HL-60/S4 treated with phorbol 12-myristate 13-acetate at 8.2 ng/mL for 4 days and 3 days (cell line): Measurements from ENCODE around the gene KRTAP4-12.
"Not testable (repeated sequence)": the region's sequence is repeated elsewhere in the genome, so short reads cannot be mapped to it uniquely, and the experiment has no call there.

ENCODE experiments used
- in situ Hi-C: fragments of 300-500 bp; cut with MboI; formaldehyde crosslinking; loops from 2 replicates; pipeline ENCODE4 v1.15.0; 2022; ENCODE audit warnings: low sequenced_read_pairs

KRTAP4-12 gene

DNA sequence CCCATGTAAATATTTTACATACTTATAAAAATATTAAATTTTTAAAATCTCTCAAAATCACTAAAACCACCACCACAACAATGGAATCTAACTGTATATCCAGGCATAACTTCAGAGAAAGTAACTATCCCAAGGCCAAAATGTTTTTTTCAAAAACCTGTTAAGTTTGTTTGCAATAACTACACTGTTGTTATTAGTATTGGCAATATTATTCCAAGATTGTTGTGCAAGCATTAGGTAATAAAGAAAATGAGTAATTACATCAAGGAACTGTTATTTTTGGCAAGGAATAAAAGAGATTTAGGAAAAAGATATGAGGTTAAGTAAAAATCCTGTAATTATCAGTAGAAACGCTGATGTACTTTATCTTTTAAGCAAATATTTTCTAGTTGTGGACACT is 3.4 kb upstream of the KRTAP4-12 start:
- in situ Hi-C loops, result no loop called here

DNA sequence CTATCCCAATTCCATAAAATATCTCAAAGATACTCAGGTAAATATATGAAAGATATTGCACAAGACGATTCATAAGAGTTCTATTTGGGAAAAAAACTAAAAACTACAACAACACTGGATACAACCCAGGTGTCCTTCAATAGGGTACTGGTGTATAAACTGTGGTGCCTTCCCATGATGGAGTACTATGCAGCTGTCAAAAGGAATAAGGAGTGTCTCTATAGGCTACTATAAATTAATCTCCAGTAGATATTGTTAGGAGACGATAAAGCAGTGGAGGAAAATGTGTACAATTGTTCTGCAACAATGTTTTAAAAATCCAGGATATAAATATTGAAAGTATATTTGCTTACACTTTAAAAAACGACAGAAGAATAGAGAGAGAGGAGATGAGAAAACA is 2.4 kb upstream of the KRTAP4-12 start:
- in situ Hi-C loops, result no loop called here

- in situ Hi-C loops, result no loop called here
Observed at GRCh38 chr17:41125064-41125463, 1.1 kb upstream of the KRTAP4-12 start.

GRCh38 chr17:41123292-41123990 is 541 bp downstream of the KRTAP4-12 start:
- in situ Hi-C loops, result not testable (repeated sequence)

DNA sequence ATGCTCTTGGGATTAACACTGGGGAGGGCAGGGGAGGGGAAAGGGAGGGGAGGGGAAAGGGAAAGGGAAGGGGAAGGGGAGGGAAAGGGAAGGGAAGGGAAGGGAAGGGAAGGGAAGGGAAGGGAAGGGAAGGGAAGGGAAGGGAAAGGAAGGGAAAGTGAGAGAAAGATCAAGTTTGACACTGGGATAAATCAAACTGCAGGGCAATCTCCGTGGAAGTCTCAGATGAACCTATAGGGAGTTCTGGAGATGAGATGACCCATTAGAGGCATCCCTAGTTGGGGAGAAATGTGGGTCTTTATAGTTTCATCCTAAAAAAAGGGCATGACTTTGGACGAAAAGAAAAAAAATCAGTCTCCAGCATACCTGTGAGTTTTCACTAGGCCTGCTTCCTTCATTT is 2.2 kb downstream of the KRTAP4-12 start:
- in situ Hi-C loops, result no loop called here

GRCh38 chr17:41119696-41120690 is 4.0 kb downstream of the KRTAP4-12 start:
- in situ Hi-C loops, result not testable (repeated sequence)

DNA sequence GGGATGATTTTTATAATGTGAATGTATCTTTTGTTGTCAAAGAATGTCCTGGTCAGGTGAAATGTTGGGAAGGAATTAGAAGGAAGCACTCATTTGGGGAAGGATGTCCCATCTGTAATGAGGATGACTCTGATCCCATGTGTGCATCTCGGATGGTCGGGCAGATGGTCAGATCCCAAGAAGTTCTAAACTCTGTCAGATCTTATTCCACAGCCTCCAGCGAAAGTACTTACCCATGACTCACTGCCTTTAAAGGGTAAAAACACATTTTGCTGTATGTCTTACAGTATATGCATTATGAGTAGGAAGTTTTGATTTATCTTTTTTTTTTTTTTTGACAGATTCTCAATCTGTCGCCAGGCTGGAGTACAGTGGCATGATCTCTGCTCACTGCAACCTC is 5.3 kb downstream of the KRTAP4-12 start:
- in situ Hi-C loops, result no loop called here

GRCh38 chr17:41117846-41118386 is 6.1 kb downstream of the KRTAP4-12 start, which contains the start of gene KRTAP4-11:
Gene KRTAP4-11 (minus strand): TSS chr17:41118373. CDS start chr17:41118315, 58 bp downstream.
- in situ Hi-C loops, result not testable (repeated sequence)

DNA sequence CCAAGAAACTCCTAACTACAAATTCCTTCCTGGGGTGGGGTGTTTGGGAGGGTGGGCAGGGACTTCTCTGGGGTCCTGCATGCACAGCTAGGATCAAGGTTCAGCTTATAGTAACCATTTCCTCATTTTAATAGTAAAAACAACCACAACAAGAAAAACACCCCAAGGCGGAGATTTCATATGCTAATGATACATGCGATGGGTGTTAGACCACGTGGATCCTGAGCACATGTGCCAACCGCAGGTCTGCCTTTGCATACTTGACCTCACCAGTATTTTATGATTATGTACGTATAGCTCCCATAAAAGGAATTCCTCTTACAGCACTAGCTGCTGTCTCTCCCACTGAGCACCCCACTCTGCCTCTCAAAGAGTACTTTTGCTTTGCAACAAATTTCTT is 7.7 kb downstream of the KRTAP4-12 start:
- in situ Hi-C loops, result no loop called here

GRCh38 chr17:41111151-41111885 is 12.7 kb downstream of the KRTAP4-12 start:
- in situ Hi-C loops, result no loop called here

DNA sequence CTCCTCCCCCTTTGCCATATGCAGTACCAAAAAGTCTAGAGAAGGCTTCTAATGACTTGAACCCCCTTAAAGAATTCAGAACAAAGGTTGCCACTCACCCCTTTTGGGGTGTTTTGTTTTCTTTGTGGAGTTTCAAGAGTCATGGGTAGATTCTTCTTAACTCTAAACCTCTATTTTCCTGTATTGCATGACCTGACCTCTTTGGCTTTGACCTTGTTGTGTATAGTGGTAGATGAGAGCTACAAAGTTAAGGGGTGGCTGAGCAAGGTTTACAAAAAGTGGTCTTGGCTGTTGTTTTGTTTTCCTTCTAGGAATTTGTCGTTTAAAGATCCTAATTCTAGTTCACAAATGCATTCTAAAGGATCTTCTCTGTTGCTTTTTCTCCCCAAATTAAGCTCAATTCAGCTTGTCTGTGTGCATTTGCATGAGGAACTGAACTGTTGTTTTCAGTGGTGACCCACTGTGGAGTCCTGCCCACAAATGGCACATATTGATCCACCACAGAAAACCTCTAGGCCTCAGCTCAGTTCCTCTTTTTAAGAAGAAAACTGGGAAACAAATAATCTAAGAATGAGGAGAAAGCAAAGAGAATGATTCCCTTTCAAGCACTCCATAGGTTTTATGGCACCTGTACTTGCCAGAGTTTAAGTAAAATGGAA is 15.1 kb downstream of the KRTAP4-12 start:
- in situ Hi-C loops, result not testable (repeated sequence)

- in situ Hi-C loops, result no loop called here
Observed at GRCh38 chr17:41107941-41108450, 16.0 kb downstream of the KRTAP4-12 start.

- in situ Hi-C loops, result not testable (repeated sequence)
Observed at GRCh38 chr17:41105347-41105746, 18.6 kb downstream of the KRTAP4-12 start, which contains the start of gene KRTAP4-9. Gene KRTAP4-9 (plus strand): TSS chr17:41105389. CDS start chr17:41105389, 0 bp downstream.

- in situ Hi-C loops, result not testable (repeated sequence)
Observed at GRCh38 chr17:41104386-41105038, 19.5 kb downstream of the KRTAP4-12 start.

- in situ Hi-C loops, result no loop called here
Observed at GRCh38 chr17:41103896-41104295, 20.1 kb downstream of the KRTAP4-12 start.

GRCh38 chr17:41101586-41102259 is 22.3 kb downstream of the KRTAP4-12 start, which contains the start of gene KRTAP4-16:
Gene KRTAP4-16 (minus strand): TSS chr17:41102209. CDS start chr17:41102209, 0 bp downstream.
- in situ Hi-C loops, result no loop called here

- in situ Hi-C loops, result not testable (repeated sequence)
Observed at GRCh38 chr17:41099682-41100480, 24.1 kb downstream of the KRTAP4-12 start.

DNA sequence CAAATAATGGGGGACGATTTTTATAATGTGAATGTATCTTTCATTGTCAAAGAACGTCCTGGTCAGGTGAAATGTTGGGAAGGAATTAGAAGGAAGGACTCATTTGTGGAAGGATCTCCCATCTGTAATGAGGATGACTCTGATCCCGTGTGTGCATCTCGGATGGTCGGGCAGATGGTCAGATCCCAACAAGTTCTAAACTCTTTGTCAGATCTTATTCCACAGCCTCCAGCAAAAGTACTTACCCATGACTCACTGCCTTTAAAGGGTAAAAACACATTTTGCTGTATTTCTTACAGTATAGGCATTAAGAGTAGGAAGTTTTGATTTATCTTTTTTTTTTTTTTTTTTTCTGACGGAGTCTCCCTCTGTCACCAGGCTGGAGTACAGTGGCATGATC is 25.5 kb downstream of the KRTAP4-12 start:
- in situ Hi-C loops, result no loop called here
